Memory B cell (primary cell): ENCODE data around the gene TUSC7.

Experiments
- ATAC-seq: fragments of 150-1000 bp; cut with Tn5 transposase; 2 replicates; pipeline ENCODE4 v1.10.0; 2021; ENCODE audit warnings: low read depth, mild to moderate bottlenecking, moderate library complexity
- DNase-seq, 2 donors: peaks; one replicate each; pipeline ENCODE4 v3.0.0; 2022; ENCODE audit warnings: low spot score in 2 of 2
- H3K27ac Mint-ChIP-seq: one replicate; pipeline ENCODE4 v1.8.0; 2022; ENCODE audit warnings: mild to moderate bottlenecking, moderate library complexity, mixed read lengths
- H3K27me3 Mint-ChIP-seq: one replicate; pipeline ENCODE4 v1.8.0; 2022; ENCODE audit warnings: mixed read lengths
- H3K36me3 Mint-ChIP-seq: one replicate; pipeline ENCODE4 v1.8.0; 2022; ENCODE audit warnings: mild to moderate bottlenecking, mixed read lengths
- H3K4me1 Mint-ChIP-seq: one replicate; pipeline ENCODE4 v1.8.0; 2022; ENCODE audit warnings: mixed read lengths
- H3K4me3 Mint-ChIP-seq: one replicate; pipeline ENCODE4 v1.8.0; 2022; ENCODE audit warnings: mild to moderate bottlenecking, moderate library complexity, mixed read lengths
- H3K9me3 Mint-ChIP-seq: one replicate; pipeline ENCODE4 v1.8.0; 2022; ENCODE audit warnings: mixed read lengths

The TUSC7 gene

DNA sequence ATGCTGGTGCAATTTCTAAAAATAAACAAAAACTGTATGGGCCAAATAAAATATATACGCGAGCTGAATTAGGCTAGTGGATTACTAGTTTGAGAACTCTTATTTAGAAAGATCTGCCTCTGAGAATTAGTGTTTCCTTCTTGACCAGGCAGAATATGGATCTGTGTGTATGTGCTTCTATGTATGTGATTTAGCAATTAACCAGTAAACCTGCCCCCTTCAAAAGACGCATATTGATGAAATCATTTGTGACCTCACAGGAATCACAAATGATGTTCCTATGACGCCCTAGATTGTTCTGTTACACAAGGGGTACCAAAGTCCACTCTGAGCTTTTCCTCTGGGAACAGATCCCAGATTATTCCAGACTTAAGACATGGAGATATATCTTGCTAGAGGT is at the start of gene TUSC7:
Gene TUSC7 (plus strand): TSS at position 301 of the 400 bp plus-strand sequence.
- ATAC-seq (no peak), DNase-seq (no peak)
- no peaks in the 10 kb centered on the region for H3K27me3 Mint-ChIP-seq
- no peak within 1 kb of the TSS for H3K4me3 Mint-ChIP-seq
- no peaks in the 10 kb centered on the region for H3K36me3 Mint-ChIP-seq
- no peak within 1 kb of the TSS for H3K27ac Mint-ChIP-seq
- H3K9me3 Mint-ChIP-seq, result peaks cover 2% of the 10 kb centered on the region
- no peaks in the 10 kb centered on the region for H3K4me1 Mint-ChIP-seq

DNA sequence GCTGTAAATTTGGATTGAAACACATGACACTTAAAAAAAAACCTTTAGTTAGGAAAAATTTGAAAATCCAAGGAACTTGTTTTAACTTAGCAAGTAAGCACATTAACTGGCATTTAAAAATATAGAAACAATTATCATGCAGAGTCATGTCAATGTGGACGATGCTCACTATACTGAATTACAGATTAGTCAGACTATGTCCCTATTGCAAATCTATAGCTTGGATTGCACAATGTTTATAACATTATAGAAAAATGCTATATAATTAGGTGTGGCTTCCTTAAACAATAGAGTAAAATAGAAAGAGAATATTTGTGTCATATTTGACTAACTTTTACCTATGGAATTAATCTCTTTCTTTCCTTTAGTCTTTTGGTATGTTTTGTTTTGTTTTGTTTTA is 48.4 kb upstream of the TUSC7 start:
- ATAC-seq (no peak), DNase-seq (no peak)
- Mint-ChIP-seq H3K4me1 (no peaks in the 10 kb centered on the region), H3K36me3 (no peaks in the 10 kb centered on the region), H3K9me3 (no peaks in the 10 kb centered on the region), H3K4me3 (no peak overlapping the region), H3K27ac (no peak overlapping the region), H3K27me3 (no peaks in the 10 kb centered on the region)

DNA sequence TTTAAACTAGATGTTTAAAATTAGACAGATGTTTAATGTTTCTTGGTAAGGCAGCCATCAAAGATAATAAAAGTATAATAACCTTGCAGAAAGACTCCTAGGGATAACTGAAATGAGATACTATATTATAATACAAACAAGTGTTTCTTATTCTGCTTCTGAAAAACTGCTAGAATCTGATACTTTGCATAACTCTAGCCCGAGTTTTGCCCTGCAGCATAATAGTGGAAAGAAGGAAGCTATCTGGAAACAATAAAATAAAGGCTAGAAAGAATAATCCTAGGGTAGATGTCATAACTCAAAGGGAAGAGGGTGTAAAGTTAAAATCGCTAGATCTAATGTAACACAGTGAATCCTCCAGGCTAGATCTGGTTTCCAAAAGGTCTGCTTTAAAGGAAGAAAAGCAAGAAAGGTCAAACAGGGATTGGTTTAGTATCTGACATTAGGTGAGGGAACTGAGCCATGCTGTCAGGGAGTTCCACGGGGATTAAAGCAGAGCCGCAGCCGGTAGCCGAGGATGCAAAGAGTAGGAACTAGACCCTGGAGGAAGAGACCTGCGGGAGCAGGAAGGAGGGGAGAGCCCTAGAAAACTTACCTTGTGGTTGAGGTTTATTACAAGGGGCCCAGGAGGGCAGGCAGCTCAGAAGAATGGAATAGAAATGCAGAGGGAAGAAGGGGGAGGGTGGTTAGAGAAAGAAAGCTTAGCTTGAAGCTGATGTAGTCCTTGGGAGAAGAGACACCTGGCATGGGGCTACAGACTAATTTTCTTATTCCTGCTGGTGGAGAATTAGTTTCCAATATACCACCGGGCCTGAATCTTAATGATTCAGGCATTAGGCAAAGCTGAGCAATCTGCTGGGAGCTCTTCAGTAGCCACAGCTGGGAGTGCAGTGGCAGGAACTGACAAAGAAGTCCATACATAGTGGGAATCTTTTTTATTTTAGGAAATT is 46.1 kb upstream of the TUSC7 start:
- H3K4me3 Mint-ChIP-seq, result no peak overlapping the region
- no peaks in the 10 kb centered on the region for H3K36me3 Mint-ChIP-seq
- H3K27ac Mint-ChIP-seq, result no peak overlapping the region
- H3K4me1 Mint-ChIP-seq, result no peaks in the 10 kb centered on the region
- DNase-seq, result no peak
- peaks cover 5% of the 10 kb centered on the region for H3K9me3 Mint-ChIP-seq
- no peaks in the 10 kb centered on the region for H3K27me3 Mint-ChIP-seq
- ATAC-seq, result no peak

DNA sequence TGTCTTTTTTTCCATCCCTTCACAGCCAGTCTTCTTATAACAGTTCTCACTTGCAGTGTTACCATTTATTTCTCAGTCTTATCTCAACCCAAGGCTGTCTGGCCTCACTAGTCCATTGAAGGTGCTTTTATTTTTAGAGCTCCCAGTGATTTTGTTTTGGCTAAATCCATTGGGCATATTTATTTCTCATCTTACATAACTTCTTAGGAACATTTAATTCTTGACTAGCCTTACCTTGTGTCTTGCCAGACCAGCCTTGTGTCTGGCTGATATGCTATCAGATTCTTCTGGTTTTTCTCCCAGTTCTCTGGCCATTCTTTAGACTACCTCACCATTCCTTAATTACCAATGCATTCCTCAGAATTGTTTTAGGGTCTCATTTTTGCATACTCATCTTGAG is 42.3 kb upstream of the TUSC7 start:
- no peak for DNase-seq
- H3K27ac Mint-ChIP-seq, result no peak overlapping the region
- H3K36me3 Mint-ChIP-seq, result no peaks in the 10 kb centered on the region
- H3K9me3 Mint-ChIP-seq, result peaks cover 5% of the 10 kb centered on the region
- H3K27me3 Mint-ChIP-seq, result no peaks in the 10 kb centered on the region
- no peaks in the 10 kb centered on the region for H3K4me1 Mint-ChIP-seq
- no peak for ATAC-seq
- H3K4me3 Mint-ChIP-seq, result no peak overlapping the region

DNA sequence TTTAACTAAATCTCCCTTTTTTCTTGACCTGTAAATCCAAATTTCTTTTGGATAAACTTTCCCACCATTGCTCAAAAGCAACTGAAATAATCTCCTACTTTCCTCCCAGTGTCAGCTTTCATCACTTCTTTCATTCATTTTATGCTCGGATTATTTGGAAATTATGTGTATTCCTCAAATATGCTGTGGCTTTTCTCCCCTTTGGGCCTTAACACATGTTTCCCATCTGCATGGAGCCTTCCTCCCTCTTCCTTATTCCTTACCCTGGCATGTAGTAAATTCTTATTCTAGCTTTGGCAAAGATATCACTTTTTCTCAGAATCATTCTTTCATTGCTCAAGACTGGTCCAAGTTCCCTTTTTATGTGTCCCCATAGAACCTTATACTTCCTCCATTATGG is 41.8 kb upstream of the TUSC7 start:
- Mint-ChIP-seq H3K36me3 (no peaks in the 10 kb centered on the region), H3K9me3 (peaks cover 5% of the 10 kb centered on the region), H3K27ac (no peak overlapping the region), H3K4me3 (no peak overlapping the region), H3K4me1 (no peaks in the 10 kb centered on the region), H3K27me3 (no peaks in the 10 kb centered on the region)
- no peak for ATAC-seq
- DNase-seq, result no peak

DNA sequence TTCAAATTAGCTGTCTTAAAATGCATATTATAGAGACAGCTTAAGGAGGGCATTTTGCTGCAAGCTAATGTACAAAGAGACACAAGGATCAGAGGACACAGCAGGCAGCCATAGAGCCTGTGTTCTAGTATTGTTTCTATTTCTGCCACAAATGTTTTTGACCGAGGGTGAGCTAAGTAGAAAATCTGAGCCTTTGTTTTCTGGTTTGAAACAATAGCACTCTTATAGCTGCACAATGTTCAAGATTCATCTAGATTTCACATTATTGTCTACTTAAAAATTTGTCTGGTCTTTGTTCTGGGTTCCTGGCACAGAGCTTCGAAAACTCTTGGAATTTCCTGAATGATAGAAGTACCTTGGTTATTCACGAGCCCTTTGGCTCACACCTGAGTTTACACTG is 40.0 kb upstream of the TUSC7 start:
- ATAC-seq (no peak), DNase-seq (no peak)
- Mint-ChIP-seq H3K4me1 (no peaks in the 10 kb centered on the region), H3K9me3 (peaks cover 5% of the 10 kb centered on the region), H3K36me3 (no peaks in the 10 kb centered on the region), H3K27ac (no peak overlapping the region), H3K27me3 (no peaks in the 10 kb centered on the region), H3K4me3 (no peak overlapping the region)

DNA sequence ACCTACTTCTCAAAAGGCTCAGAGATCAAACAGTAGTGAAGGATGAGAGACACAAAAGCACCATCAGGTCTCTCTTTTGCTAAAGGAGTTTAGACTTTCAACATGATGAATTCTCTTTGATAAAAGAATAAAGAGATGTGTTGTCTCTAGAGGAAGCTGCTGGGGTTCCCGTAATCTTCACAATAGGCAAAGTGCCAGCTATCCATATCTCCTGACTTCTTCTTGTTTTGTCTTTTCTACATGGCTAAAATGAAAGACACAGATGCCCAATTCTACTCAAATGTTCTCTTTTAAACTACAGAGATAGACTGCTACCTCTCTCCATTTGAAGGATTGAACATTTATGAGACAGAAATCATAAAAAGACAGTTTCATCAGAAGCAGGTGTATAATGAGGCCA is 38.4 kb upstream of the TUSC7 start:
- H3K27me3 Mint-ChIP-seq, result no peaks in the 10 kb centered on the region
- H3K9me3 Mint-ChIP-seq, result peaks cover 5% of the 10 kb centered on the region
- H3K4me3 Mint-ChIP-seq, result no peak overlapping the region
- H3K36me3 Mint-ChIP-seq, result no peaks in the 10 kb centered on the region
- H3K27ac Mint-ChIP-seq, result no peak overlapping the region
- ATAC-seq (no peak), DNase-seq (no peak)
- no peaks in the 10 kb centered on the region for H3K4me1 Mint-ChIP-seq

DNA sequence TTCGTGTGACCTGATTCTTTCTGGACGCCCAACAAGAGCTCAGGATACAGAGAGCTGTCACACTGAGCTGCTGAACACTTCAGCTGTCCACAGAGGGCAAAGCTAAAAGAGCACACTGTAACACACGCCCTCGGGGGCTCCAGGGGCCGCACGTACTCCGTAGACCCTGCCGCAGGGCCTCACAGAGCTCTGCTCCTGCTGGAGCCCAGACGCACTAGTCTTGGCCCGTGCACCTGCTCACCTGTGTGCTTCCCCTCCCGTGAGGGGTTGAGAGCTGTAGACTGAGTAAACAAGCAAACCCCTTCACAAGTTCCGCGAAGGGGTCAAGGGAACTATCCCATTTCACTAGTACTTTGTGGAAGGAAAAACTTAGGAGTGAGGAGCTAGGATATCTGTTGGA is 30.7 kb upstream of the TUSC7 start:
- no peaks in the 10 kb centered on the region for H3K27me3 Mint-ChIP-seq
- H3K9me3 Mint-ChIP-seq, result peaks cover 3% of the 10 kb centered on the region
- no peak for ATAC-seq
- no peak for DNase-seq
- H3K36me3 Mint-ChIP-seq, result no peaks in the 10 kb centered on the region
- H3K4me3 Mint-ChIP-seq, result no peak overlapping the region
- no peaks in the 10 kb centered on the region for H3K4me1 Mint-ChIP-seq
- no peak overlapping the region for H3K27ac Mint-ChIP-seq

DNA sequence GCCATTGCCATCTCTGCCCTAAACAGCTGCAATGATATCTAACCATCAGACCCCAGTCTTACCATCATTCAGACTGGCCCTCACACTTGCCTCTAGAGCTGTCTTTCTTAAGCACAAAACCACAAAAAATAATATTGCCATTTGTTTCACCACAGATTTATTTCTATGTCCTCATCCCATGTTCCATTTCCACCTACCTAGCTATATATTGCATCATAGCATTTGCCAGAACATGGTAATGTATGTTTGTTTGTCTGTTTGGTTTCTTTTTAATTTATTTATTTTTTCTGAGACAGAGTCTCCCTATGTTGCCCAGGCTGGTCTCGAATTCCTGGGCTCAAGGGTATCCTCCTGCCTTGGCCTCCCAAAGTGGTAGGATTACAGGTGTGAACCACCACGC is 18.5 kb upstream of the TUSC7 start:
- ATAC-seq (no peak), DNase-seq (no peak)
- no peaks in the 10 kb centered on the region for H3K27me3 Mint-ChIP-seq
- H3K36me3 Mint-ChIP-seq, result no peaks in the 10 kb centered on the region
- no peak overlapping the region for H3K4me3 Mint-ChIP-seq
- peaks cover 8% of the 10 kb centered on the region for H3K9me3 Mint-ChIP-seq
- no peaks in the 10 kb centered on the region for H3K4me1 Mint-ChIP-seq
- no peak overlapping the region for H3K27ac Mint-ChIP-seq

DNA sequence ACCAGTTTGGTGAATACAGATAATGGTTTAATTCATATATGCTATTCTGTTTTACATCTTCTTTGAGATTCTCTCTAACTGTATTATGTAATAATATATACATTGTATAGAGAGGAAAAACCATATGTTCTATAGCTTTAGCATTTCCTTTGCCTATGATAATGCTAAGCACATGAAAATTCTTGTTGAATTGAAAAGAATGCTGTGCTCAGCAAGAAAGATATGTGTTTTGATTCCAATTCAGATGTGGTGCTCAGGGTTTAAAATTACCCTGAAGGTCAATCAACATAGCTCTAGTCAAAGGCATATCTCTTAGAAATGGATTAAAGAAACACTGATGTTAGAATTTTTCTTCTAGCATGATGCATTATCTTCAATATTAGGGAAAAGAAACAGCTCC is 8.5 kb upstream of the TUSC7 start:
- H3K9me3 Mint-ChIP-seq, result peaks cover 3% of the 10 kb centered on the region
- DNase-seq (no peak), ATAC-seq (no peak)
- no peak overlapping the region for H3K27ac Mint-ChIP-seq
- no peaks in the 10 kb centered on the region for H3K4me1 Mint-ChIP-seq
- H3K27me3 Mint-ChIP-seq, result no peaks in the 10 kb centered on the region
- no peaks in the 10 kb centered on the region for H3K36me3 Mint-ChIP-seq
- H3K4me3 Mint-ChIP-seq, result no peak overlapping the region

DNA sequence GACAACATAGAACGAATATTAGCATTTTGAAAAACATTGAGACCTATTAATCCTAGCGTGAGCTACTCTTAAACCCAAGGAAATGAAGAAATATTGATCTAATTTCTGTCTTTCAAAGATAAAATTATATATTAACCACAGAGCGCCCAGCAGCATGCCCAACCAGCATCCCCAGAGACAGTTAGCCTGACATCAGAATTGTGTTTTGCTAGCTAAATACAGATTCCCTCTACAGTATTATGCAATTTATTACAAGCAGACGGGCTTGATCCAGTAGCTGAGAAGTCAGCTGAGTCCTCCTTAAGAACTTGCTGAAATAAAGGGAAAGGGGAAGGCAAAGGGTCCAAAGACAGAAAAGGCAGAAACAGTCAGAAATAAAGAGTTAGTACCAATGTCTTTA is 7.2 kb upstream of the TUSC7 start:
- no peak overlapping the region for H3K4me3 Mint-ChIP-seq
- H3K27me3 Mint-ChIP-seq, result no peaks in the 10 kb centered on the region
- no peaks in the 10 kb centered on the region for H3K9me3 Mint-ChIP-seq
- H3K36me3 Mint-ChIP-seq, result no peaks in the 10 kb centered on the region
- DNase-seq (no peak), ATAC-seq (no peak)
- no peaks in the 10 kb centered on the region for H3K4me1 Mint-ChIP-seq
- no peak overlapping the region for H3K27ac Mint-ChIP-seq

DNA sequence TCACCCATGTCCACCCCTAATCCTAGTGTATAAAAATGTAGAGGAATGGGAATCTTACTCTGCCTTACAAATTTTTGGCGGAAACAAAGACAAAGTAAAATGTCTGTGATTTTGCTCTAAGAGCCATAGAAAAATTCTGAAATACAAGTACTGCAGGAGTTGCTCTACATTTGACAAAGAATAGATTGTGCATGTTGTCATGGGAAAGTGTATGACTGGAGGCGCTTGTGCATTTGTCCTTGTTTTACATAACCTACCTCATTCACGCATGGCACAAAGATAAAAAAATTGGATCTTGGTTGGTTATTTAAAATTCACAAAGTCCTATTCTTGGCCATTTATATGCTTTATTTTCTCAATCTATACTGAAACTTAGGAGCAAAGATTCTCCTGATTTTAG is 2.0 kb upstream of the TUSC7 start:
- no peak overlapping the region for H3K4me3 Mint-ChIP-seq
- no peaks in the 10 kb centered on the region for H3K36me3 Mint-ChIP-seq
- no peak overlapping the region for H3K27ac Mint-ChIP-seq
- ATAC-seq (no peak), DNase-seq (no peak)
- H3K4me1 Mint-ChIP-seq, result no peaks in the 10 kb centered on the region
- H3K9me3 Mint-ChIP-seq, result peaks cover 2% of the 10 kb centered on the region
- H3K27me3 Mint-ChIP-seq, result no peaks in the 10 kb centered on the region

DNA sequence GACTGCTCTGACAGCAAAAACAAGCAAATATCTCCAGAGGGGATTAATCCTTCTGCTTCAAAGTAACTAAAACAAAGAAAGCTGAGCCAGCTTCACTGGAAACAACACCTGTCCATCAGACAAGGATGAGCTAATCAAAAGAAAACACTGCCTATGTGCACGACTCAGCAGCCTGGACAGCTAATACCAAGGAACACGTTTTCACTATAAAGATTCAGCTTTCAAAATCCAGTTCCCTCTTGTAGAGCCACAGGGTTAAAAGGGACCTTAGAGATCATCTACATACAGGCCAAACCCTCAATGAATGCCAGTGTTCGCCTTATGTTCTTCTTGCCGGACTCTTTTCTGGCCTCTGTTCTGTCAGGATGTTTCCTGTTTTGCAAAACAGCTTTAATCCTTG is 6.9 kb downstream of the TUSC7 start:
- Mint-ChIP-seq H3K4me3 (no peak overlapping the region), H3K9me3 (peaks cover 1% of the 10 kb centered on the region), H3K27ac (no peak overlapping the region), H3K36me3 (no peaks in the 10 kb centered on the region), H3K4me1 (no peaks in the 10 kb centered on the region), H3K27me3 (no peaks in the 10 kb centered on the region)
- ATAC-seq (no peak), DNase-seq (no peak)

DNA sequence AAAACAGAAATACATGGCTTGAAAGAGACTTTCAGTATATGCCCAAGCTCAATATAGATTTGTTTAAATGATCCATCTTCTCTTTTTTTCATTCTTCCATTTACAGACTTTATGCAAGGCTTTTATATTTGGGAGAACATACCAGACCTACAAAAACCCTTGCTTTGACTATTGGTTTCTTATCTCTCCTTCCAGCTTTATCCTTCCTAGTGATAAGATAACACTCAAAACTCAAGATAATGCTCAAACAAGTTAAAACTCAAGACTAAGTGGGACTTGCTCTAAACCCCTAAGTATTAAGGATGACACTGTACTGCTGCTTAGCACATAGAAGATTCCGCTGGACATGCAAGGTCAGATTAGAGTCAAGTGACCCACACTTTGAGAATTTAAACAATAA is 8.0 kb downstream of the TUSC7 start:
- H3K4me3 Mint-ChIP-seq, result no peak overlapping the region
- no peaks in the 10 kb centered on the region for H3K27me3 Mint-ChIP-seq
- no peak overlapping the region for H3K27ac Mint-ChIP-seq
- H3K9me3 Mint-ChIP-seq, result no peaks in the 10 kb centered on the region
- ATAC-seq, result no peak
- no peak for DNase-seq
- no peaks in the 10 kb centered on the region for H3K4me1 Mint-ChIP-seq
- H3K36me3 Mint-ChIP-seq, result no peaks in the 10 kb centered on the region

DNA sequence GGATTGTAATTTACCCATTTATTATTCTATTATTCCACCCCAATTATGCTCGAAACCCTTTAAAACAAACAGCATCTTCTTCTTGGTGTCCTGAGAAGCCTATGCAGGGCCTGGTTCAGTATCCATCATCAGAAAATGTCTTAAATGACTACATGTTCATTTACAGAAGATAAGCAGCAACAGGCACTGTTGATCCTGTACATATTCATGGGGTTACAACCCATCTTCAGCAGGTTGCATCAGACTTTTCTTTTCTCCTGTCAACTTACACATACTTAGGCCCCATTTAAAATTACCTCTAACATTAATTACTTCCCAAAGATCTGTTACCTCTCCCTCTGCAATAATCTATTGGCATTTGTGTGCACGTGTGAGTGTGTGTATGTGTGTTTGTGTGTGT is 18.9 kb downstream of the TUSC7 start:
- Mint-ChIP-seq H3K4me3 (no peak overlapping the region), H3K9me3 (no peaks in the 10 kb centered on the region), H3K27me3 (no peaks in the 10 kb centered on the region), H3K27ac (no peak overlapping the region), H3K36me3 (no peaks in the 10 kb centered on the region), H3K4me1 (no peaks in the 10 kb centered on the region)
- ATAC-seq (no peak), DNase-seq (no peak)
